Naive thymus-derived CD8-positive, alpha-beta T cell (primary cell): ENCODE measurements around the gene POLN. TPM values are rescaled to one million over a fixed set of nuclear protein-coding genes. Genes with fewer than 3 reads are reported as not detected.
A peak's percentile ranks its signal among the peaks of the same experiment; 100 is the strongest.

Experiments
- ATAC-seq, 2 donors: fragments of 150-1000 bp; cut with Tn5 transposase in 1 of 2; sonication (Bioruptor Pico), chemical (Tn5 transposase) in 1 of 2; 1 replicate in 1 of 2; 2 replicates in 1 of 2; pipeline ENCODE4 v1.10.0; 2021; ENCODE audit warnings: mild to moderate bottlenecking in 2 of 2, moderate library complexity in 2 of 2
- POLR2A ChIA-PET: fragments of 350-600 bp; sonication (Branson Sonifier 250); formaldehyde crosslinking; loops from one replicate; lab custom pipeline; 2021; ENCODE audit warnings: antibody characterized with exemption; lab: Charles Lee
- DNase-seq, 10 donors: peaks; one replicate each; pipeline versions ENCODE4 v3.0.0 to v3.0.0-alpha.2; 2020 to 2022
- H3K27ac Mint-ChIP-seq, 10 donors: one replicate each; pipeline ENCODE4 v1.8.0; 2020 to 2022; ENCODE audit warnings: mild to moderate bottlenecking in 10 of 10, mixed read lengths in 10 of 10, moderate library complexity in 4 of 10, inconsistent platforms in 1 of 10
- H3K27me3 Mint-ChIP-seq, 5 donors: one replicate each; pipeline ENCODE4 v1.8.0; 2021 to 2022; ENCODE audit warnings: mixed read lengths in 5 of 5
- H3K36me3 Mint-ChIP-seq, 3 donors: one replicate each; pipeline ENCODE4 v1.8.0; 2020 to 2022; ENCODE audit warnings: mixed read lengths in 3 of 3, mild to moderate bottlenecking in 2 of 3, inconsistent platforms in 1 of 3
- H3K4me1 Mint-ChIP-seq, 4 donors: one replicate each; pipeline ENCODE4 v1.8.0; 2021 to 2022; ENCODE audit warnings: mixed read lengths in 4 of 4
- H3K4me3 Mint-ChIP-seq, 10 donors: one replicate each; pipeline ENCODE4 v1.8.0; 2020 to 2022; ENCODE audit warnings: mild to moderate bottlenecking in 10 of 10, mixed read lengths in 10 of 10, moderate library complexity in 6 of 10, inconsistent platforms in 1 of 10
- H3K9me3 Mint-ChIP-seq, 9 donors: one replicate each; pipeline ENCODE4 v1.8.0; 2020 to 2022; ENCODE audit warnings: mixed read lengths in 9 of 9, mild to moderate bottlenecking in 3 of 9, inconsistent platforms in 1 of 9, moderate library complexity in 1 of 9
- polyA plus RNA-seq, 3 donors: library from polyadenylated mRNA; unstranded; fragments of 300-500 nt; fragmentation: Illumina TruSeq; gene quantifications; one replicate each; pipeline ENCODE4 v1.2.3, GENCODE V29; 2021
- total RNA-seq, 8 experiments: library from RNA in 2 of 8; stranded (reverse) in 2 of 8; gene quantifications; one replicate each; pipeline ENCODE4 v1.2.3 and lab custom pipeline; 2021 to 2026

Gene POLN
- total and polyA plus RNA-seq, 5 experiments from 2014 or later = 0.44 to 3.8 (median 1.7) TPM; not detected in 1

DNA sequence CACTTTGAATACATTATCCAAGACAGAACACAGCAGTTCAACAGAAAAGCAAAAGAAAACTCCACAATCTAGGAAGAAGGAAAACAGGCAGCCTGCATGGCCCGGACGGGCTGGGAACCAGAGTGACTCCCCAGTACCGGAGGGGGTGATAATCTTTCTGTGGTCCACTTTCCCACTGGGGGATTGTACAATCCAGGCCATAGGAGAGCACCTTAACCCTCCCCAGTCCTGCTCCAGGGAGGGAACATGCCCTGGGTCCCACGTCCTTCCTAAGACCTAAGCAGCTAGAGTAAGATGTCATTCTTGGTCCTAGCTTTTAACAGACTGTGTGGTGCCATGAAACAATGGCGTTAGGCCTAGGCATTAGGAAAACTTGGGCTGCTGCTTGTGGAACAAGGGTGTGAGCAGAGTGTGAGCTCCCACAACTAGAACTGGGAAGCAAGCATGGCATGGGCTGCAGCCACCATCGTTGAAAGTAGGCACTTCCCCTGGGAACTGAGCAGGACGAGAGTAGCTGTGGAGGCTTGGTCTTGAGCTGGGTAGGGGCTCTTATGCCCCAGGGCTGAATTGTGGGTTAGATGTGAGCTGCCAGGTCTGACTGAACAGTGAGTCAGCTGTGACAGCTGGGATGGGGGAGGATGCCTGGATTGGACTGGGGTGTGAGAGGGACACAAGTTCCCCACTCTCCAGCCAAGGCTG is 140.4 kb downstream of the POLN start:
- no peak overlapping the region for H3K4me3 Mint-ChIP-seq
- peaks cover 5 to 40% (median 26%) of the 10 kb centered on the region in 9 donors for H3K9me3 Mint-ChIP-seq
- no peak for ATAC-seq
- H3K36me3 Mint-ChIP-seq = peaks cover under 1 to 26% (median 21%) of the 10 kb centered on the region in 3 donors
- peaks cover 0 to 15% (median 0%) of the 10 kb centered on the region in 5 donors for H3K27me3 Mint-ChIP-seq
- no peak for DNase-seq
- H3K27ac Mint-ChIP-seq = no peak overlapping the region
- POLR2A ChIA-PET = no interaction called here
- H3K4me1 Mint-ChIP-seq = no peaks in the 10 kb centered on the region

- Mint-ChIP-seq H3K27me3 (peaks cover 0 to 15% (median 8%) of the 10 kb centered on the region in 5 donors), H3K9me3 (peaks cover 0 to 25% (median 14%) of the 10 kb centered on the region in 9 donors), H3K4me1 (no peaks in the 10 kb centered on the region), H3K4me3 (no peak overlapping the region), H3K27ac (no peak overlapping the region), H3K36me3 (peaks cover 2 to 17% (median 9%) of the 10 kb centered on the region in 3 donors)
- POLR2A ChIA-PET = no interaction called here
- ATAC-seq (no peak), DNase-seq (no peak)
These were observed 145.8 kb downstream of the POLN start for GRCh38 chr4:2096073-2096609.

- POLR2A ChIA-PET = no interaction called here
- H3K27me3 Mint-ChIP-seq = peaks cover 0 to 9% (median 8%) of the 10 kb centered on the region in 5 donors
- H3K4me1 Mint-ChIP-seq = no peaks in the 10 kb centered on the region
- peaks cover 0 to 24% (median 11%) of the 10 kb centered on the region in 9 donors for H3K9me3 Mint-ChIP-seq
- ATAC-seq = no peak
- no peak for DNase-seq
- no peak overlapping the region for H3K27ac Mint-ChIP-seq
- H3K36me3 Mint-ChIP-seq = peaks cover 2 to 16% (median 9%) of the 10 kb centered on the region in 3 donors
- H3K4me3 Mint-ChIP-seq = no peak overlapping the region
These were observed 146.5 kb downstream of the POLN start for GRCh38 chr4:2095236-2096072.

DNA sequence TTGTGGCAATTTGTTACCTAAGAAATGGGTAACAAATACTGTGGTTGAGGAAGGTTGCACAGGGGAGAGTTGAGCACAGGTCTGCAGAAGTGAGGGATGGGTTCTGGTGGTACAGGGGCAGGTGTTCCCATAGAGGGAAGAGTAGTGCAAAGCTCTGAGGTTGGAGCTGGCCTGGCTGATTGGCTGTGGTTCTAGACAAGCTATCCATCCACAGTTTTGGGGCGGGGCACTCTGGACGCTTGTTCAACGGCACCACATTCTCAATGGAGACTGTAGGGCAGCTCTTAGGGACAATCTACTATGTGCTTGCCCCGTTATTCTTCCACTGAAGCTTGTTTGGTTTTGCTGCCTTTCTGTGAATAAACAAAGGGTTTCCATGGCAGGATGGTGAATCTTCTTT is 147.4 kb downstream of the POLN start:
- H3K36me3 Mint-ChIP-seq = peaks cover 2 to 16% (median 9%) of the 10 kb centered on the region in 3 donors
- no peak for DNase-seq
- no peaks in the 10 kb centered on the region for H3K4me1 Mint-ChIP-seq
- no peak for ATAC-seq
- H3K27me3 Mint-ChIP-seq = peaks cover 0 to 9% (median 6%) of the 10 kb centered on the region in 5 donors
- H3K4me3 Mint-ChIP-seq = no peak overlapping the region
- POLR2A ChIA-PET = no interaction called here
- peaks cover 0 to 21% (median 11%) of the 10 kb centered on the region in 9 donors for H3K9me3 Mint-ChIP-seq
- peak overlapping the region in 1 of 10 donors; percentile 15 for H3K27ac Mint-ChIP-seq

GRCh38 chr4:2093265-2093664 is 148.7 kb downstream of the POLN start:
- Mint-ChIP-seq H3K4me3 (no peak overlapping the region), H3K4me1 (no peaks in the 10 kb centered on the region), H3K9me3 (peaks cover 0 to 21% (median 11%) of the 10 kb centered on the region in 9 donors), H3K27ac (no peak overlapping the region), H3K36me3 (peaks cover 2 to 16% (median 9%) of the 10 kb centered on the region in 3 donors), H3K27me3 (peaks cover 0 to 9% (median 4%) of the 10 kb centered on the region in 5 donors)
- DNase-seq = no peak
- no peak for ATAC-seq
- POLR2A ChIA-PET = no interaction called here

- Mint-ChIP-seq H3K4me3 (no peak overlapping the region), H3K9me3 (peaks cover 0 to 19% (median 11%) of the 10 kb centered on the region in 9 donors), H3K27me3 (peaks cover 0 to 8% (median 4%) of the 10 kb centered on the region in 5 donors), H3K27ac (no peak overlapping the region), H3K36me3 (peaks cover 2 to 14% (median 9%) of the 10 kb centered on the region in 3 donors), H3K4me1 (no peaks in the 10 kb centered on the region)
- ATAC-seq (no peak), DNase-seq (no peak)
- POLR2A ChIA-PET = no interaction called here
These were observed 149.3 kb downstream of the POLN start for GRCh38 chr4:2092669-2093053.

GRCh38 chr4:2091990-2092668 is 149.8 kb downstream of the POLN start:
- peaks cover 0 to 23% (median 11%) of the 10 kb centered on the region in 9 donors for H3K9me3 Mint-ChIP-seq
- DNase-seq = no peak
- POLR2A ChIA-PET = no interaction called here
- H3K27ac Mint-ChIP-seq = no peak overlapping the region
- peaks cover 0 to 8% (median 6%) of the 10 kb centered on the region in 5 donors for H3K27me3 Mint-ChIP-seq
- no peak for ATAC-seq
- no peak overlapping the region for H3K4me3 Mint-ChIP-seq
- H3K36me3 Mint-ChIP-seq = peaks cover 2 to 14% (median 9%) of the 10 kb centered on the region in 3 donors
- no peaks in the 10 kb centered on the region for H3K4me1 Mint-ChIP-seq

DNA sequence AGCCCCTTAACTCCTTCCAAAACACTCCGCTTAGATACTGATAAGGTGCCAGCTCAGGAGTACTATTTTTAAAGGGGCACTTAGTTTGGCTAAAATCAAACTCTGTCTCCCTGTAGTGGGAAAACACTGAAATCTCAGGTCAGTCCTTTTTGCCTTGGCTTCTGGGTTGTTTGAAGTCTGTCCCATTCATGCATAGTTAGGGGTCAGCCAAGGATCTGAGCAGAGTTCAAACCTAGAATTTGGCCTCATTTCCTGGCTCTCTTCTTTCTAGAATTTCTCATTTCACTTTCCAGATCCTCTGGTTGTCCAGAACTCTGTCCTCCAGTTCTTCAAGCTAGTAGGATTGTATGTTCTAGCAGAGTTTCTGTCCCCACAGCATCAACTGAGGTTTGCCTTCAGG is 151.3 kb downstream of the POLN start:
- no peaks in the 10 kb centered on the region for H3K4me1 Mint-ChIP-seq
- no peak overlapping the region for H3K4me3 Mint-ChIP-seq
- peaks cover 0 to 8% (median 2%) of the 10 kb centered on the region in 5 donors for H3K27me3 Mint-ChIP-seq
- H3K27ac Mint-ChIP-seq = no peak overlapping the region
- peaks cover 0 to 5% (median 0%) of the 10 kb centered on the region in 3 donors for H3K36me3 Mint-ChIP-seq
- ATAC-seq (no peak), DNase-seq (no peak)
- POLR2A ChIA-PET = no interaction called here
- peaks cover 0 to 16% (median 4%) of the 10 kb centered on the region in 9 donors for H3K9me3 Mint-ChIP-seq

DNA sequence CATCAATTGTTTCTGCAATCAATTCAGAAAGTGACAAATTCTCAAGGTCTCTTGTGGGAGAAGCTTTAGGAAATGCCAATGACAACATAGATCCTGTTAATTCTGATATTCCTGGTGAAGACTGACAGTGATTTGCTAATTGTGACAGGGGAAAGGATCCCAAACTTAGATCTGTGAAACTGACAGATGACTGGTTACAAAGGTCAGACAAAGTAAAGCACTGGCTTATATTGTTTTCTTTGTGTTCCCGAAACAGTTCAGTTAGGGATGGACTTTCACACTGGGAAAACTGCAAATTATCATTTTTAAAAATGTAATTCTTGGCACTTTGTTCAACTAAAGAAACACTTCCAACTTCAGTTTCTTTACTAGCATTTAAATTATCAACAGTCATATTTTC is 152.7 kb downstream of the POLN start:
- Mint-ChIP-seq H3K27me3 (peaks cover 0 to 8% (median 0%) of the 10 kb centered on the region in 5 donors), H3K27ac (no peak overlapping the region), H3K9me3 (peaks cover 0 to 11% (median 0%) of the 10 kb centered on the region in 9 donors), H3K4me1 (no peaks in the 10 kb centered on the region), H3K4me3 (no peak overlapping the region), H3K36me3 (peaks cover 0 to 2% (median 0%) of the 10 kb centered on the region in 3 donors)
- POLR2A ChIA-PET = no interaction called here
- DNase-seq (no peak), ATAC-seq (no peak)

DNA sequence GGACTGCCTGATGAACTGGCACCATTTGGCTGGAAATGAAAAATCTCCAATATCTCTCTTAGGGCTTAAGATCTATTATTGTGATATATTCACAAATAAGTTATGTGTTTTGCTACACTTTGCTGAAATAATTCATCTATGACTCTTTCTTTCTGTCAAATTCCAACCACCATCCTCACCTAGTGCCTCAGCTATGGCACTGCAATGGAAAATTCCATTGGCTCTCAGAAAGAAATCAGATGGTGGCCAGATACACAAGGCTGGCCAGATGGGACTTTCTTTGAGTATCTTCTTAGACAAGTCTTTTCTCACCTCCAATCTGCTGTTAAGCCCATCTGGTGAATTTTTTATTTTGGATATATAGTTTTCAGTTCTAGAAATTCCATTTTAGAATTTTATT is 154.8 kb downstream of the POLN start:
- Mint-ChIP-seq H3K9me3 (peaks cover 0 to 11% (median 0%) of the 10 kb centered on the region in 9 donors), H3K36me3 (peaks cover 0 to 2% (median 0%) of the 10 kb centered on the region in 3 donors), H3K27me3 (peaks cover 0 to 7% (median 0%) of the 10 kb centered on the region in 5 donors), H3K4me3 (no peak overlapping the region), H3K27ac (no peak overlapping the region), H3K4me1 (no peaks in the 10 kb centered on the region)
- POLR2A ChIA-PET = no interaction called here
- DNase-seq (no peak), ATAC-seq (no peak)

DNA sequence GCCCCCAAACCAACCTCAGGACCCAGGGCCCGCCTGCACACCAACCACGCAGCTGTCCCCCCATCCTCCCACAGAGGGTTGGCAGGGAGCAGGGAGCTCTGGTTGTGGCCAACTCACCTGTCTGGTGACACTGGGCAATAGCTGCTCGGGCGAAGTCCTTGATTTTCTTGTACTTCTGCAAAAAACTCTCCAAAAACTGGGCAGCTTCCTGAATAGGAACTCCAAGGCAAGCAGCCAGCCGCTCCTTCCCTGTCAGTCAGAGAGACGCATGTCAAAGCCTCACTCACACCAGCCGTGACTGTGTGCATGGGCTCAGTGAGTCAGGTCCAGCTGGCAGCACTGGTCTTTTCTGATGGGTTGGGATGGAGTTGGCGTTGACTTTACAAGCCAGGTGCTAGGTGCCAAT is 156.4 kb downstream of the POLN start:
- Mint-ChIP-seq H3K4me3 (no peak overlapping the region), H3K27me3 (peaks cover 0 to 4% (median 0%) of the 10 kb centered on the region in 5 donors), H3K4me1 (no peaks in the 10 kb centered on the region), H3K9me3 (peaks cover 0 to 11% (median 0%) of the 10 kb centered on the region in 9 donors), H3K36me3 (peaks cover 0 to 2% (median 0%) of the 10 kb centered on the region in 3 donors), H3K27ac (no peak overlapping the region)
- POLR2A ChIA-PET = no interaction called here
- DNase-seq (peak in 1 of 10 donors; percentile 34), ATAC-seq (no peak)

GRCh38 chr4:2084316-2084715 is 157.6 kb downstream of the POLN start:
- Mint-ChIP-seq H3K4me3 (no peak overlapping the region), H3K27ac (no peak overlapping the region), H3K9me3 (peaks cover 0 to 11% (median 0%) of the 10 kb centered on the region in 9 donors), H3K4me1 (no peaks in the 10 kb centered on the region), H3K27me3 (peaks cover 0 to 4% (median 0%) of the 10 kb centered on the region in 5 donors), H3K36me3 (peaks cover 0 to 2% (median 0%) of the 10 kb centered on the region in 3 donors)
- ATAC-seq = no peak
- DNase-seq = peak in 1 of 10 donors; percentile 13
- POLR2A ChIA-PET = no interaction called here
